K562 (cell line): ENCODE data around the gene HGS. TPM values are rescaled to one million over a fixed set of nuclear protein-coding genes. Genes with fewer than 3 reads are reported as not detected.

Experiments used
- ATAC-seq: fragments of 200-7000 bp; cut with Tn5 transposase; 3 replicates; pipeline ENCODE4 v1.9.1; 2020; ENCODE audit warnings: moderate library complexity
- BruUV-seq: library from RNA; stranded (reverse); fragments of 400-500 nt; replicated peaks from 2 replicates; lab custom pipeline; 2021; lab: Mats Ljungman, UMichigan
- CTCF ChIA-PET: fragments of 300-600 bp; formaldehyde crosslinking; extraction: SDS; loops from one replicate; lab custom pipeline; 2021; ENCODE audit warnings: low intra/inter-chr PET ratio; lab: Yijun Ruan, JAX
- POLR2A ChIA-PET: fragments of 300-600, 350-650 bp; sonication (Branson Sonifier 250); formaldehyde crosslinking; extraction: SDS; loops from one replicate; lab custom pipeline; 2021; ENCODE audit warnings: antibody characterized with exemption, inconsistent platforms; lab: Yijun Ruan, JAX
- DNase-seq, 4 experiments: peaks; one replicate each; pipeline versions ENCODE4 v3.0.0 to v3.0.0-alpha.2; 2011 to 2018; ENCODE audit warnings: low spot score in 3 of 4, mixed read lengths in 3 of 4; ENCODE audit errors: extremely low read depth in 1 of 4
- FAIRE-seq: peaks from 2 replicates; lab custom pipeline; 2011; peaks lifted over from hg19 to GRCh38; lab: Jason Lieb, UNC
- H2AFZ ChIP-seq: 2 replicates; pipeline ENCODE4 v1.6.0; 2011; ENCODE audit warnings: low read depth, low read length, control low read depth, inconsistent platforms
- H3K27ac ChIP-seq: fragments of 200-600 bp; 3 replicates; pipeline ENCODE4 v1.8.0; 2011; ENCODE audit warnings: low read depth, mild to moderate bottlenecking, control low read depth, inconsistent platforms, low read length, moderate library complexity, mixed read lengths; ENCODE audit errors: extremely low read depth
- H3K27me3 ChIP-seq, 2 experiments: fragments of 300-600 bp in 1 of 2; 2 replicates in 1 of 2; 3 replicates in 1 of 2; pipeline versions ENCODE4 v1.6.0 to v1.8.0; 2011; ENCODE audit warnings: inconsistent platforms in 2 of 2, low read length in 2 of 2, mild to moderate bottlenecking in 1 of 2, mixed read lengths in 1 of 2, moderate library complexity in 1 of 2; ENCODE audit not compliant: control insufficient read depth in 2 of 2, insufficient read depth in 2 of 2
- H3K36me3 ChIP-seq: fragments of 300-600 bp; 3 replicates; pipeline ENCODE4 v1.8.0; 2011; ENCODE audit warnings: mild to moderate bottlenecking, low read length, inconsistent platforms; ENCODE audit not compliant: control insufficient read depth, insufficient read depth
- H3K4me1 ChIP-seq, 2 experiments: fragments of 200-600 bp in 1 of 2; replicated peaks in 1 of 2; 2 replicates in 1 of 2; 3 replicates in 1 of 2; pipeline versions ENCODE4 v1.5.1 to v1.8.0; 2011; ENCODE audit warnings: inconsistent platforms in 2 of 2, low read length in 2 of 2, mild to moderate bottlenecking in 1 of 2, mixed read lengths in 1 of 2, moderate library complexity in 1 of 2; ENCODE audit not compliant: control insufficient read depth in 2 of 2, insufficient read depth in 2 of 2
- H3K4me2 ChIP-seq: 2 replicates; pipeline ENCODE4 v1.6.1; 2011; ENCODE audit warnings: low read length, control low read depth, inconsistent platforms, mixed read lengths; ENCODE audit not compliant: insufficient read depth
- H3K4me3 ChIP-seq: fragments of 200-600 bp; sonication (generic), shearing (Covaris generic); 2 replicates; pipeline ENCODE4 v1.5.1; 2016; ENCODE audit warnings: control low read depth, inconsistent platforms
- H3K79me2 ChIP-seq: fragments of 200-600 bp; 3 replicates; pipeline ENCODE4 v1.8.0; 2011; ENCODE audit warnings: low read length, inconsistent platforms; ENCODE audit not compliant: control insufficient read depth, insufficient read depth
- H3K9ac ChIP-seq, 2 experiments: 2 replicates each; pipeline versions ENCODE4 v1.6.0 to v1.6.1; 2011; ENCODE audit warnings: low read depth in 2 of 2, low read length in 2 of 2, control low read depth in 1 of 2, inconsistent platforms in 1 of 2, mild to moderate bottlenecking in 1 of 2, mixed read lengths in 1 of 2; ENCODE audit not compliant: insufficient read depth in 1 of 2
- H3K9me1 ChIP-seq: one replicate; pipeline ENCODE4 v1.6.0; 2011; ENCODE audit warnings: inconsistent platforms, mild to moderate bottlenecking, low read length, moderate library complexity; ENCODE audit not compliant: control insufficient read depth, insufficient read depth
- H3K9me3 ChIP-seq: replicated peaks from 2 replicates; pipeline ENCODE4 v1.5.1; 2011; ENCODE audit warnings: low read depth, low read length, inconsistent platforms; ENCODE audit not compliant: control insufficient read depth, insufficient read depth
- H4K20me1 ChIP-seq: replicated peaks from 2 replicates; pipeline ENCODE4 v1.6.1; 2011; ENCODE audit warnings: low read length, inconsistent platforms, mixed read lengths; ENCODE audit not compliant: control insufficient read depth, insufficient read depth
- CEBPB ChIP-seq: fragments of 450-650 bp; IDR thresholded peaks from 2 replicates; pipeline ENCODE4 v1.6.1; 2016; ENCODE audit warnings: missing genetic modification characterization, missing compliant biosample characterization
- ERF ChIP-seq: fragments of 450-650 bp; formaldehyde crosslinking; IDR thresholded peaks from 2 replicates; pipeline ENCODE4 v1.4.0; 2020; ENCODE audit warnings: mild to moderate bottlenecking, mixed read lengths
- KAT8 ChIP-seq: fragments of 450-650 bp; IDR thresholded peaks from 2 replicates; pipeline ENCODE4 v1.6.1; 2016; ENCODE audit warnings: low read depth, mild to moderate bottlenecking
- POLR2G ChIP-seq: fragments of 200-400 bp; formaldehyde crosslinking; IDR thresholded peaks from 2 replicates; pipeline ENCODE4 v1.6.1; 2017; ENCODE audit warnings: low read depth, mild to moderate bottlenecking, antibody characterized with exemption, low read length, moderate library complexity
- RBFOX2 ChIP-seq: fragments of 200-400 bp; formaldehyde crosslinking; IDR thresholded peaks from 2 replicates; pipeline ENCODE4 v1.6.1; 2017; ENCODE audit warnings: low read depth, mild to moderate bottlenecking, low read length, moderate library complexity
- SAFB2 ChIP-seq: fragments of 200-400 bp; formaldehyde crosslinking; IDR thresholded peaks from 2 replicates; pipeline ENCODE4 v1.6.1; 2018; ENCODE audit warnings: borderline replicate concordance, low read length, low read depth, moderate library complexity; ENCODE audit not compliant: severe bottlenecking
- STAT5A ChIP-seq: IDR thresholded peaks from 2 replicates; pipeline ENCODE4 v1.6.1; 2012; ENCODE audit warnings: low read length, inconsistent platforms, borderline replicate concordance
- TBP ChIP-seq: optimal IDR thresholded peaks from 2 replicates; pipeline ENCODE3; 2011; ENCODE audit warnings: low read depth, low read length, improper control_type of control experiment
- THRAP3 ChIP-seq: fragments of 450-650 bp; IDR thresholded peaks from 2 replicates; pipeline ENCODE4 v1.6.1; 2016; ENCODE audit warnings: mild to moderate bottlenecking, inconsistent platforms, borderline replicate concordance
- ZBTB33 ChIP-seq: sonication (generic); formaldehyde crosslinking; IDR thresholded peaks from 2 replicates; pipeline ENCODE4 v1.8.1; 2023; ENCODE audit warnings: mild to moderate bottlenecking, missing genetic modification reagents
- ZNF584 ChIP-seq: fragments of 200-800 bp; sonication (Bioruptor generic); IDR thresholded peaks from 2 replicates; pipeline ENCODE4 v1.6.1; 2016; ENCODE audit warnings: low read depth, mild to moderate bottlenecking, missing genetic modification characterization, missing compliant biosample characterization
- WGBS: fragments of 100-300 bp; shearing (Covaris generic); methylation state at CpG from one replicate; pipeline ENCODE4 v1.1.6; 2016; ENCODE audit warnings: low coverage, mixed read lengths; ENCODE audit not compliant: insufficient coverage; ENCODE audit errors: missing lambda C conversion rate; 5-methylcytosine and 5-hydroxymethylcytosine counted together
- in situ Hi-C: fragments of 300-500 bp; cut with MboI; formaldehyde crosslinking; loops from 4 replicates; pipeline ENCODE4 v1.15.0; 2018; ENCODE audit warnings: inconsistent platforms, mixed read lengths
- intact Hi-C: fragments of 100-400 bp; cut with micrococcal nuclease; formaldehyde crosslinking; loops from 2 replicates; pipeline ENCODE4 v1.14.2; 2022
- polyA plus RNA-seq, 8 experiments: library from polyadenylated mRNA; depleted of rRNA in 4 of 8; stranded (reverse) in 5 of 8; unstranded in 3 of 8; fragments of >200 nt; fragmentation: Nextera tagmentation in 2 of 8; fragmentation: Illumina TruSeq in 1 of 8; extraction: Ambion mirVana in 2 of 8; extraction: Trizol in 1 of 8; gene quantifications; 2 replicates each; pipeline versions ENCODE4 v1.2.1 to v1.2.3, GENCODE V29; 2011 to 2014; ENCODE audit warnings: inconsistent platforms in 1 of 8, missing spikeins in 1 of 8
- total RNA-seq, 7 experiments: library from RNA; depleted of rRNA in 6 of 7; stranded (reverse); fragments of >200 nt in 6 of 7; fragmentation: Illumina TruSeq in 2 of 7; extraction: Trizol in 2 of 7; gene quantifications; 2 replicates each; pipeline versions ENCODE4 v1.2.1 to v1.2.3, GENCODE V29; 2011 to 2021; ENCODE audit warnings: low replicate concordance in 1 of 7

The HGS gene
- total and polyA plus RNA-seq, 9 of the 15 experiments (the other 6 are each of a cell fraction or from before 2014, with no cell fraction given), result 3.9 to 176 (median 77.1) TPM

- Histone ChIP-seq H3K4me1 (peaks cover 0 to 48% of the 10 kb centered on the region in 2 experiments; a peak in 2 of 5 replicates), H3K27ac (no peak overlapping the region), H3K4me3 (no peak overlapping the region), H3K4me2 (no peak overlapping the region), H3K79me2 (peaks cover 17% of the 10 kb centered on the region), H2AFZ (no peak overlapping the region), H4K20me1 (no peaks in the 10 kb centered on the region), H3K27me3 (no peaks in the 10 kb centered on the region), H3K9me1 (no peaks in the 10 kb centered on the region), H3K9ac (no peak overlapping the region), H3K9me3 (no peaks in the 10 kb centered on the region), H3K36me3 (peaks cover 63% of the 10 kb centered on the region)
- BruUV-seq, result no TSS peak
- POLR2A ChIA-PET, result interaction anchor here (1.4 to 2.5 kb wide), 4 partner anchors 10 to 38 kb away, joined by 3 to 8 read pairs (median 5); partner anchors contain the start of genes ARL16, HGS and SLC25A10
- WGBS, result 83% methylated on average over 18 of the region's 18 CpGs
- DNase-seq (no peak), ATAC-seq (peak; percentile 35), FAIRE-seq (no peak)
- intact Hi-C loops (no loop called here), in situ Hi-C loops (no loop called here)
- TF ChIP-seq CEBPB (tag) (no peak), RBFOX2 (peak; percentile 45), KAT8 (no peak), TBP (no peak), THRAP3 (no peak), POLR2G (peak; percentile 60), ZBTB33 (CRISPR knock-in tag) (0 out of 2 replicates have a peak, but pooled peaks have one; percentile 51), STAT5A (no peak), ZNF584 (CRISPR knock-in tag) (no peak), SAFB2 (no peak), ERF (CRISPR knock-in tag) (no peak)
- CTCF ChIA-PET, result no interaction called here
Measured at GRCh38 chr17:81673561-81674258, 10.1 kb upstream of the HGS start.
